H4 (cell line): ENCODE results near the gene ADK. TPM values are rescaled to one million over a fixed set of nuclear protein-coding genes. Genes with fewer than 3 reads are reported as not detected.

Experiments
- DNase-seq: peaks from one replicate; pipeline ENCODE4 v3.0.0-alpha.2; 2015; ENCODE audit warnings: low spot score
- total RNA-seq: library from RNA; depleted of rRNA; stranded (reverse); fragments of >200 nt; shearing (Covaris generic); gene quantifications from 2 replicates; pipeline ENCODE4 v1.2.3, GENCODE V29; 2014

The ADK gene
- total RNA-seq, 1 experiment from 2014 or later, result 33.5 TPM

- DNase-seq, result no peak
Measured at GRCh38 chr10:74238031-74238431, 87.0 kb downstream of the ADK start.

- no peak for DNase-seq
Measured at GRCh38 chr10:74238516-74238915, 87.5 kb downstream of the ADK start.

DNA sequence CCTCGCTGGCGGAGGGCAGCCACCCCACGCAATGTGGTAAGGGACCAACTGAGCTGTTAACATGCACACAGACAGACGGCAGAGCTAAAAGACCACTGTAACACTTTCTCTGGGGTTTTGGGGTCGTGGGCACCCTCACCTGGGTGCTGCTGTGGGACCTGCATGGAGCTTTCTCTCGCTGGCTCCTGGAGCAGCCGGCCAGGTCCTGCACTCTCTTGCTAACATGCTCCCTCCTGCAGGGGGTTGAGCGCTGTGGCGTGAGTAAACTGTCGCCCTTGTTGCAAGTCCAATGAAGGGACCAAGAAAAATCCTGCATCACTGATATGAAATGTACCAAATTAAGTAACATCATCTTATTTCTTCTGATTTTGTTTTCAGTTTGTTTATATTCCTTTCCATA lies 92.0 kb downstream of the ADK start:
- no peak for DNase-seq

- peak; percentile 10 for DNase-seq
Measured at GRCh38 chr10:74244097-74244685, 93.2 kb downstream of the ADK start.

DNA sequence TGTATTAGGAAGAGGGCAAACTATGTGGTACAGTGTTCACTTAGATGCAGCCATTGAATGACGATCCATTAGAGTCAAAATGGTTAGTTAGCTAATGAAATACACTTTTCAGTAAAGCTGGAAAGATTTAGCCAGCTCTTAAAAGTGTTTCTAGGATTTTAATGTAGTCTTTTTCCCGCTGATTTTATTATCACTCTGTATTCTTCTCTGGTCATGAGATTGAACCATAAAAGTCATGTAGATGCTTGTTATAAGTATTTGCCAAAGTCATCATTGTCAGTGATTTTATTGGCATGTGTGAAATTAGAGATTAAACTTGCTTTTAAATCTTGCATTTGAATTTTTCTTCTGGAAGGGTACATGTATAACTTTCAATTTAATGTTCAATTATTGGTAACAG lies 93.8 kb downstream of the ADK start:
- no peak for DNase-seq

DNA sequence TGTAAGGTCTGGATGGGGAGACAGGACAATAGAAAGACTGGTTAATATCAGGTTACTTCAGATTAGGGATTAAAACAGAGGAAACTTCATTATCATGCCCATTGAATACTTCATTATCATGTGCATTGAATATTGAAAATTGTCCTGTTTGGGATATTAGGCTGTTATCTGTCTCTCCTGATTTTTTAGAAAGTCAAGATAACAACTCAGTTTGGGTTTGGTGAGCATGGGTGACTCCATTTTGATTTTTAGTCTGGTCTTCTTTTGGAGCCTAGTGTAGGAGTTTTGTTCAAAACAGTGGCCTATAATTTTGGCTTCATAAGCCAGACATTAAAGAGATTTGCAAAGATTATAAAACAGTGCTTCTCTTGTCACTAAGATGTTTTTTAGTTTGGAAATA lies 95.5 kb downstream of the ADK start:
- no peak for DNase-seq

DNA sequence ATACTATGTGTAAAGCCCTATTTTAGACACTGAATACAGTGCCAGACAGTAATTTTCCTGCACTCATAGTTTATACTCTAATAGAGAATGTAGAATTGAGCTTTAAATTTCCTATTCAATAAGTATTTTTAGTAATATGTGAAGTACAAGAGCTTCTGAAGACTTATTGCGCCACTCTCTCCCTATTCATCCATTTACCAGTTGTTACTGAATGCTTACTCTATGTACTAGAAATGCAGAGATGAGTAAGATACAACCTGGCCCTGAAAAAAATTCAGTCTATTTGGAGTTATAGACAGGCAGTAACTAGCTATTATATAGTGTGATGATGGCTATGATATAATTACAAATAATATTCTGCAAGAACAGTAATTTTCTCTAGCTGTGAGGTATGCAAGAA lies 98.8 kb downstream of the ADK start:
- DNase-seq, result no peak

GRCh38 chr10:74255214-74255613 lies 104.2 kb downstream of the ADK start:
- no peak for DNase-seq

GRCh38 chr10:74255888-74256357 lies 104.9 kb downstream of the ADK start:
- DNase-seq, result no peak

GRCh38 chr10:74262856-74263255 lies 111.8 kb downstream of the ADK start:
- no peak for DNase-seq

GRCh38 chr10:74263996-74264395 lies 113.0 kb downstream of the ADK start:
- no peak for DNase-seq

DNA sequence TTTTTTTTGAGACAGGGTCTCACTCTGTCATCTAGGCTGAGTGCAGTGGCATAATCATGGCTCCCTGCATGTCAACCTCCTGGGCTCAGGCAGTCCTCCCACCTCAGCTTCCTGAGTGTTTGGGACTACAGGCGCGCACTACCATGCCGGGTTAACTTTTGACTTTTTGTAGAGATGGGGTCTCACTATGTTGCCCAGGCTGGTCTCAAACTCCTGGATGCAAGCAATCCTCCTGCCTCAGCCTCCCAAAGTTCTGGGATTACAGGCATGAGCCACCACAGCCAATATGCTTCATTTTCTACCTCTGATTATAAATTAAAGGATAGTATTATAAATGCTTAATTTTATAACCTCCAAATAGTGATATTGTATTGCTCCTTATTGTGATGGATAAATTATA lies 121.3 kb downstream of the ADK start:
- no peak for DNase-seq

GRCh38 chr10:74275755-74276290 lies 124.8 kb downstream of the ADK start:
- no peak for DNase-seq

- DNase-seq, result no peak
Measured at GRCh38 chr10:74276416-74276815, 125.4 kb downstream of the ADK start.

DNA sequence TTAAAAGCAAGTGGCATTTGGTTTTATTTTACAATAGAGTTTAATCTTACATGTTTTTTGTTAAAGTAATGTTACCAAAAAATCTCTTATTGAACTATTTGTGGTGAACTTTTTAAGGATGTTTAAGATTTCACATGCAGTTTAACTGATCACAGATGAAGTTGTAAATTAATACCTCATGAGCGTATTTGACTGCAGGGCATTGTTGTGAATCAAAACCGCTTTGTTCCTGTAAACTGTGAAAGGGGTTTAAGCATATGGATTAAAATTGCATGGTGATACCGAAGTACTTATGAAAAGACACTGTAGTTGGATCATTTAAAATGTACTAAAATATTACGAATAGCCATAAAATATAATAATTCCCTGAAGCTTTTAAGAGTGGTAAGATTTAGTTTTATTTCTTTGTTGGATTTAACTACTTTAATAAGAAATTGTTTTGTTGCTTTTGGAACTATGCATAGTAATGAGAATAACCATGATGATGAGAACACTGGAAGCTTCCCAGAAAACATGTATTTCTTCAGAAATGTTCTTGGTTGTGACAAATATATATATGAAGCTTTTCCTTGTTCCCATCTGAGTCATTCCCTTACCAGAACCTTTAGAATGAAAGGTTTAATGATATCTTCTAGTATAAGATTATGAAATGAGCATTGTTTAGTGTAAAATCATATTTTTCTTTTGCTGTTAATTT lies 131.3 kb downstream of the ADK start:
- DNase-seq, result no peak

- DNase-seq, result no peak
Measured at GRCh38 chr10:74282848-74283210, 131.8 kb downstream of the ADK start.

DNA sequence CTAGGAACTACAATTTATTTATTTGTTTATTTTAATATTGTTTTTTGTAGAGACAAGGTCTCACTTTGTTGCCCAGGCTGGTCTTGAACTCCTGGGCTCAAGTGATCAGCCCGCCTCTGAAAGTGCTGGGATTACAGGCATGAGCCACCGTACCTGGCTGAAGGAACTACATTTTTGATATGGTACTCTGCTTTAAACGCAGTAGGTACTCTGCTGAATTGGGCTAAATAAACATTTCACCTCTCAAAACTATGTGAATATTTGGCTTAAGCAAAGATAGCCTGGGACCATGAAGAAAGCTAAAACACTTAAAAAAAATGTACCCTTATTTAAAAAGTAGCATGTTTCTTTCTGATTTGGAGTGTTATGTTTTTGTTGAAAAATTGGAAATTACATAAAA lies 138.2 kb downstream of the ADK start:
- no peak for DNase-seq

DNA sequence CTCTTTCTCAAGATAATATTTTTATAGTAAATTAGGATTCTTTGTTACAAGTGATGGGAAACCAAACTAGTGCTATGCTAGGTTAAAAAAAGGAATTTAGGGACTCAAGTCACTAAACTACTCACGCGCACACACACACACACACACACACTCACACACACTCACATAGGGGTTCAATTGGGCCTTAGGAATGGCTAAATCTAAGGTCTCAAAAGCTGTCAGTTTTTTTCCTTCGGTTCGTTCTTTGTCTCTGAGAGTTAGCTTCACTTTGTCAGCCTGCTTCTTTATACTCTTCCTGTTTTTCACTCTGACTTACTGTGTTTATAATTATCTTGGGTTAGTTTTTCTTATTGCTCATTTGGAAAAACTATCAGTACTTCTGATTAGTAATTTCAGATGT lies 138.9 kb downstream of the ADK start:
- no peak for DNase-seq

DNA sequence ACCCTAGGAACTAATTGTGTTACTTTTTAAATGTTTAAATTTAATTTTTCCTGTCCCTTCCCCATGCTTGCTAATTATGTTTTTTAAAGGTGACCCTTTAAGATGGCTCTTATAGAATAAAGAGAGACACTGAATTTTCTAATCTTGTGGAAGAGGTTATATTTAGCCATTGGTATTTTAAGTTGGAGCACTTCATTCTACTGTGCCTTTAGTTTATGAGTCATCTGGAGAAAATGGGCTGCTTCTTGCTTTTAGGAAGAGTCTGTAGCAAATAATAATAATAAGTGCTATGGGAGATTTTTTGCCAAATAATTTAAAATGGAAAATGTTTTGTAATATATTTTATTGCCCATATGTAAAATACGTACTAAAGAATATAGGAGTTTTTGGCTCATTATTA lies 139.7 kb downstream of the ADK start:
- no peak for DNase-seq

DNA sequence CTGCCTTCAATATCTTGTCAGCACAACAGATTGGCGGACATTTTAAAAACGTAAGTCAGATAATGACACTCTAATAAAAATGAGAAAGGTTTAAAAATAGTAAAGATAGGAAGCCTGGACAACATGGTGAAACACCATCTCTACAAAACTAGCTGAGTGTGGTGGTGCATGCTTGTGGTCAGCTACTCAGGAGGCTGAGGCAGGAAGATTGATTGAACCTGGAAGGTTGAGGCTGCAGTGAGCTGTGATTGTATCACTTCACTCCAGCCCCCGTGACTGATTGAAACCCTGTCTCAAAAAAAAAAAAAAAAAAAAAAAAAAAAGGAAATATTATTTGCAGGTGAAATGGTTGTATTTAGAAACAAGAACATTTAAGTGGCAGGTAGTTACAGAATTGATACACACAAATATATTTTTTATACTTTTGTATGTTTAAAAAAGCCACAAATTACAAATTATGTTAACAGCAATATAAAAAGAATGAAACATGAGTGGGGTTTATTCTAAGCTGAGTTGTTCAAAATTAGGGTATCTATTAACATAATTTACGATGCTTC lies 141.9 kb downstream of the ADK start:
- peak; percentile 27 for DNase-seq

DNA sequence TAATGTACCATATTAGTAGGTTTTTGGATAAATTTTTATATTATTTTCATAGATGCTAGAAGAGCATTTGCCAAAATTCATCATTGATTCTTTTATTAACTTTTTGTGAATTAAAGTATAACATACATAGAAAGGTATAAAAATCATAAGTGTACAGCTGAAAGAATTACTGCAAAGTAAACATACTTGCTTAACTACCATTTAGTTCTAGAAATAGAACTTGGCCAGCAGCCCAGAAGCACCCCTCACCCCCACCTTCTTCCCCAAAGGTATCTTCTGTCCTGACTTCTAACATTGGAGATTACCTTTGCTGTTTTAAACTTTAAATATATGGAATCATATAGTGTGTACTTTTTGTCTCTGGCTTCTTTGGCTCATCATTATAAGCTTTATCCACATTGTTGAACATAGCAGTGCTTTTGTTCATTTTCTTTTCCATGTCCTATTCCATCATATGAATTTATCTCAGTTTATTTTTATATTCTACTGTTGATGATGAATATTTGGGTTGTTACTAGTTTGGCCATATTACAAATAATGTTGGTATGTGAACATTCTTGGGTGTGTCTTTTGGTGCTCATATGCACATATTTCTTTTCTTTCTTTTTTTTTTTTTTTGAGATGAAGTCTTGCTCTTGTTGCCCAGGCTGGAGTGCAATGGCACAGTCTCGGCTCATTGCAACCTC lies 142.8 kb downstream of the ADK start:
- peak; percentile 5 for DNase-seq

DNA sequence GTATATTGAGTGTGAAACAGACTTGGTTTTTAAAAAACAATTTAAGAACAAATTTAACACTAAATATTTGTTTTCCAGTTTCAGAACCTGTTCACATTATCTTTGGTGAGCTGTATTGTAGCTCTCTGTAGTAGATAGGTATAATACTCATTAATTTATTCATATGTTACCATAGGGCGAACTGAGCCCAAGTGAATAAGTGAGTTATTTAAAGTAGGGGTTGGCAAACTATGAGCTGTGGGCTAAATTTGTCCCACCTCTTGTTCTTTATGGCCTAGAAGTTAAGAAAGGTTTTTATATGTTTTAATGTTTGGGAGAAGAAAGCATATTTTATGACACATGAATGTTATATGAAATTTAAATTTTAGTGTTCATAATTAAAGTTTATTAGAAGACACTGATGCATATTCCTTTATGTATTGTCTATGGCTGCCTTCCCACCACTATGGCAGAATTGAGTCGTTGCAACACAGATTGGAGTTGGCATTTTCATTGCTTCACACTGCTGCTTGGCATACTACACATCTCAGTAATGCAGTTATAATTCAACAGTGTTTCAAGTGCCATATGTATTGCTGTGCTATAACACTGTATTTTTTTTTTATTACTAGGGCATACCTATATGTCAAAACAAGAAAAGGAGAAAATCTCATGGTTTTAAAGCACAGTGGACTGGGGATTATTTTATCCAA lies 146.5 kb downstream of the ADK start:
- DNase-seq, result no peak
